Measurements from ENCODE around the gene TNN. TPM values are rescaled to one million over a fixed set of nuclear protein-coding genes. Genes with fewer than 3 reads are reported as not detected.
A peak's percentile ranks its signal among the peaks of the same experiment; 100 is the strongest.

TNN gene
- total and polyA plus RNA-seq, 2 experiments from 2014 or later, result 0.18 to 0.31 TPM

GRCh38 chr1:175116903-175117302, 49.3 kb downstream of the TNN start:
- Histone ChIP-seq H2AFZ (peak overlapping the region; percentile 63), H3K36me3 (ENCODE audit: insufficient read depth) (no peaks in the 10 kb centered on the region), H3K4me2 (no peak overlapping the region), H3F3A (replicated peaks; ENCODE audit: low read depth) (no peaks in the 10 kb centered on the region), H3K4me1 (ENCODE audit: insufficient read depth) (no peaks in the 10 kb centered on the region), H3K4me3 (no peak overlapping the region), H3K9me2 (ENCODE audit: insufficient read depth) (no peaks in the 10 kb centered on the region), H3K27me3 (ENCODE audit: insufficient read depth) (no peaks in the 10 kb centered on the region), H3K27ac (ENCODE audit: low read depth) (no peak overlapping the region), H3K79me2 (replicated peaks; ENCODE audit: insufficient read depth) (no peaks in the 10 kb centered on the region), H4K20me1 (replicated peaks; ENCODE audit: insufficient read depth) (no peaks in the 10 kb centered on the region)
- Mint-ChIP-seq H3K36me3 (ENCODE audit: low read depth) (peaks cover 6% of the 10 kb centered on the region; the same call in 2 of the 3 replicates), H3K4me1 (no peaks in the 10 kb centered on the region), H3K27me3 (ENCODE audit: insufficient read depth, low read depth, poor library complexity) (peaks cover 3% of the 10 kb centered on the region), H3K4me3 (no peak overlapping the region), H3K27ac (no peak overlapping the region), H3K9me3 (peaks cover 20% of the 10 kb centered on the region)
- TF ChIP-seq ETS1 (IDR thresholded peaks at IDR 0.05) (no peak), CTCF (conservative IDR thresholded peaks at IDR 0.05; ENCODE audit: low read depth in 2 of 2) (peak in 1 of 2 experiments; percentile 21; a peak in 1 of 4 replicates), ZNF462 (CRISPR knock-in tag; IDR thresholded peaks at IDR 0.05) (no peak), CREB1 (CRISPR knock-in tag; IDR thresholded peaks at IDR 0.05; ENCODE audit: low read depth) (no peak)
- peak; percentile 37 for DNase-seq (ENCODE audit: low spot score)
- ATAC-seq, result peak; percentile 73

Measured in GM23338 (cell line).